HG03060 (cell line): ENCODE measurements around the gene PIP5K1B.

Source experiments
- ATAC-seq: cut with Tn5 transposase; IDR thresholded peaks from one replicate; pipeline ENCODE4 v1.9.1; 2021; ENCODE audit warnings: low read depth, moderate number of reproducible peaks; ENCODE audit not compliant: unreplicated experiment

PIP5K1B gene

GRCh38 chr9:69012696-69013381 lies 307.8 kb downstream of the PIP5K1B start:
- no peak for ATAC-seq

GRCh38 chr9:69013382-69013727 lies 308.3 kb downstream of the PIP5K1B start:
- ATAC-seq, result no peak

GRCh38 chr9:69014013-69014412 lies 309.0 kb downstream of the PIP5K1B start, which contains the start of gene PRKACG:
TSS of gene PRKACG (minus strand) at chr9:69014113. CDS start at chr9:69014092, 21 bp downstream.
- ATAC-seq, result no peak

- no peak for ATAC-seq
Measured at GRCh38 chr9:69016191-69017096, 311.4 kb downstream of the PIP5K1B start.

- no peak for ATAC-seq
Measured at GRCh38 chr9:69018737-69019136, 313.7 kb downstream of the PIP5K1B start.

GRCh38 chr9:69019808-69020207 lies 314.8 kb downstream of the PIP5K1B start:
- no peak for ATAC-seq

- no peak for ATAC-seq
Measured at GRCh38 chr9:69020301-69021145, 315.5 kb downstream of the PIP5K1B start.

GRCh38 chr9:69023650-69024049 lies 318.6 kb downstream of the PIP5K1B start:
- no peak for ATAC-seq

GRCh38 chr9:69027355-69028097 lies 322.5 kb downstream of the PIP5K1B start:
- ATAC-seq, result no peak

GRCh38 chr9:69028754-69029153 lies 323.7 kb downstream of the PIP5K1B start:
- no peak for ATAC-seq

- ATAC-seq, result no peak
Measured at GRCh38 chr9:69029535-69029934, 324.5 kb downstream of the PIP5K1B start.

- no peak for ATAC-seq
Measured at GRCh38 chr9:69030851-69031645, 326.0 kb downstream of the PIP5K1B start.

GRCh38 chr9:69034071-69034470 lies 329.0 kb downstream of the PIP5K1B start:
- ATAC-seq, result no peak

- ATAC-seq, result peak; percentile 76
Measured at GRCh38 chr9:69035438-69036308, 330.6 kb downstream of the PIP5K1B start, which contains the start of gene FXN. TSS of gene FXN (plus strand) at chr9:69035752. CDS start at chr9:69035783, 31 bp downstream.

GRCh38 chr9:69036309-69036708 lies 331.3 kb downstream of the PIP5K1B start:
- ATAC-seq, result no peak

- ATAC-seq, result no peak
Measured at GRCh38 chr9:69036799-69037198, 331.8 kb downstream of the PIP5K1B start.

GRCh38 chr9:69040646-69041045 lies 335.6 kb downstream of the PIP5K1B start:
- no peak for ATAC-seq
